Left ventricle myocardium inferior (tissue), 1 donor: Measurements from ENCODE around the gene PEX5L. TPM values are rescaled to one million over a fixed set of nuclear protein-coding genes. Genes with fewer than 3 reads are reported as not detected.

ENCODE experiments used
- DNase-seq: peaks from one replicate; pipeline ENCODE4 v3.0.0-alpha.2; 2020
- H3K27ac ChIP-seq: fragments of 200-600 bp; replicated peaks from 2 replicates; pipeline ENCODE4 v1.8.0; 2021
- H3K27me3 ChIP-seq: fragments of 200-600 bp; 2 replicates; pipeline ENCODE4 v1.8.0; 2021; ENCODE audit warnings: low read depth
- H3K36me3 ChIP-seq: fragments of 200-600 bp; 2 replicates; pipeline ENCODE4 v1.8.0; 2021
- H3K4me1 ChIP-seq: fragments of 200-600 bp; 2 replicates; pipeline ENCODE4 v1.8.0; 2021
- H3K4me3 ChIP-seq: fragments of 200-600 bp; 2 replicates; pipeline ENCODE4 v1.8.0; 2021; ENCODE audit warnings: mild to moderate bottlenecking, moderate library complexity
- H3K9me3 ChIP-seq: fragments of 200-600 bp; replicated peaks from 2 replicates; pipeline ENCODE4 v1.8.0; 2021
- CTCF ChIP-seq: fragments of 200-600 bp; IDR thresholded peaks from 2 replicates; pipeline ENCODE4 v1.8.0; 2021; ENCODE audit warnings: antibody characterized with exemption, mild to moderate bottlenecking, borderline replicate concordance
- intact Hi-C: fragments of 100-400 bp; cut with micrococcal nuclease; formaldehyde crosslinking; loops from one replicate; pipeline ENCODE4 v1.11.0; 2022
- total RNA-seq: library from RNA; stranded (reverse); fragmentation: NEBNext Ultra II Directional; extraction: Animal tissue kit (Norgen Biotek cat#: 25700); gene quantifications from one replicate; pipeline ENCODE4 v1.2.1, GENCODE V29; 2021
- donor health status: DM: no; HTN: yes; CAD: no; lungs with severe emphysema.

The PEX5L gene
- total RNA-seq, 1 donor from 2014 or later: 0.41 TPM

GRCh38 chr3:179907784-179908482 is 128.8 kb downstream of the PEX5L start:
- intact Hi-C loops: no loop called here
- DNase-seq: no peak
- H3K36me3 ChIP-seq: no peaks in the 10 kb centered on the region
- H3K4me3 ChIP-seq: no peak overlapping the region
- no peak for TF ChIP-seq CTCF
- no peak overlapping the region for H3K27ac ChIP-seq
- peaks cover 13% of the 10 kb centered on the region for H3K27me3 ChIP-seq
- H3K9me3 ChIP-seq: no peaks in the 10 kb centered on the region
- H3K4me1 ChIP-seq: no peaks in the 10 kb centered on the region

- H3K27ac ChIP-seq: no peak overlapping the region
These were observed 134.7 kb downstream of the PEX5L start for GRCh38 chr3:179902061-179902460.

GRCh38 chr3:179898024-179898423 is 138.7 kb downstream of the PEX5L start:
- Histone ChIP-seq H3K27ac (no peak overlapping the region), H3K4me1 (no peaks in the 10 kb centered on the region), H3K36me3 (no peaks in the 10 kb centered on the region), H3K9me3 (no peaks in the 10 kb centered on the region), H3K4me3 (no peak overlapping the region), H3K27me3 (peaks cover 43% of the 10 kb centered on the region)
- DNase-seq: no peak
- intact Hi-C loops: no loop called here
- no peak for TF ChIP-seq CTCF

More at GRCh38 chr3:179902061-179902460, 134.7 kb downstream of the PEX5L start:
- peaks cover 55% of the 10 kb centered on the region for H3K27me3 ChIP-seq
- H3K4me1 ChIP-seq: no peaks in the 10 kb centered on the region
- intact Hi-C loops: no loop called here
- no peak for DNase-seq
- H3K9me3 ChIP-seq: no peaks in the 10 kb centered on the region
- TF ChIP-seq CTCF: no peak
- no peak overlapping the region for H3K4me3 ChIP-seq
- no peaks in the 10 kb centered on the region for H3K36me3 ChIP-seq

GRCh38 chr3:179897231-179897630 is 139.5 kb downstream of the PEX5L start:
- intact Hi-C loops: no loop called here
- H3K36me3 ChIP-seq: no peaks in the 10 kb centered on the region
- peaks cover 35% of the 10 kb centered on the region for H3K27me3 ChIP-seq
- H3K4me1 ChIP-seq: no peaks in the 10 kb centered on the region
- H3K27ac ChIP-seq: no peak overlapping the region
- H3K4me3 ChIP-seq: no peak overlapping the region
- no peak for DNase-seq
- no peaks in the 10 kb centered on the region for H3K9me3 ChIP-seq
- no peak for TF ChIP-seq CTCF

GRCh38 chr3:179896507-179896906 is 140.2 kb downstream of the PEX5L start:
- H3K4me3 ChIP-seq: no peak overlapping the region
- intact Hi-C loops: no loop called here
- DNase-seq: no peak
- H3K27me3 ChIP-seq: peaks cover 30% of the 10 kb centered on the region
- H3K9me3 ChIP-seq: no peaks in the 10 kb centered on the region
- no peak overlapping the region for H3K27ac ChIP-seq
- TF ChIP-seq CTCF: no peak
- no peaks in the 10 kb centered on the region for H3K36me3 ChIP-seq
- H3K4me1 ChIP-seq: no peaks in the 10 kb centered on the region
